Uterus (tissue), 2 donors: ENCODE data around the gene DRD2.

Experiments
- POLR2A ChIP-seq, 2 donors: fragments of 450-650 bp; IDR thresholded peaks; one replicate each; pipeline ENCODE4 v1.6.1; 2016; ENCODE audit warnings: antibody characterized with exemption in 2 of 2, mild to moderate bottlenecking in 1 of 2, moderate library complexity in 1 of 2
- TF ChIP-seq, protein P1 (sequence below), 4 experiments: fragments of 200-600 bp in 2 of 4; fragments of 450-650 bp in 2 of 4; sonication (generic) in 2 of 4; IDR thresholded peaks; one replicate each; pipeline ENCODE4 v1.5.1; 2016 to 2019; ENCODE audit warnings: antibody characterized with exemption in 4 of 4, mild to moderate bottlenecking in 2 of 4, moderate library complexity in 1 of 4

DNA sequence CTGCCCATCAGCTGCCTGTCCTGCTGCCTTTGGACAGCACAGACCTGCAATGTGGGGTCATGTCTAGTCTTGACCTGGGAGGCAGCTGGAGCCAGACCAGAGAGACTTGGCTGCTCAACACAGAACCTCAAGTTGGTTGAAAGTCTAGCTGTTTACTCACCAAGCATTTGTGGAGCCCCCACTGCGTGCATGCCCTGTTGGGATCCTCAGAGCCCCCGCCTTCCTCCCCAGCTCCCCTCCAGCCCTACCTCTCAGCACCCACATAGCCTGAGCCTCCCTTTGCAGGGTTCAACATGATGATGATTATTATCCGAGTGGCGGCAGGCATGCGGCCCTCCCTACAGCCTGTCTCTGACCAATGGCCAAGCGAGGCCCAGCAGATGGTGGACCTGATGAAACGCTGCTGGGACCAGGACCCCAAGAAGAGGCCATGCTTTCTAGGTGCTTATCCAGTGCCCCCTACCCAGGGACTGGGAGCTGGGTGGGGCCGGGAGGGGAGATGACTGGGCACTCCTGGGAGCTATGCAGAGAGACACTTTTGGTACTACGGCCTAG, 79.3 kb downstream of the DRD2 start:
- TF ChIP-seq, protein P1, sequence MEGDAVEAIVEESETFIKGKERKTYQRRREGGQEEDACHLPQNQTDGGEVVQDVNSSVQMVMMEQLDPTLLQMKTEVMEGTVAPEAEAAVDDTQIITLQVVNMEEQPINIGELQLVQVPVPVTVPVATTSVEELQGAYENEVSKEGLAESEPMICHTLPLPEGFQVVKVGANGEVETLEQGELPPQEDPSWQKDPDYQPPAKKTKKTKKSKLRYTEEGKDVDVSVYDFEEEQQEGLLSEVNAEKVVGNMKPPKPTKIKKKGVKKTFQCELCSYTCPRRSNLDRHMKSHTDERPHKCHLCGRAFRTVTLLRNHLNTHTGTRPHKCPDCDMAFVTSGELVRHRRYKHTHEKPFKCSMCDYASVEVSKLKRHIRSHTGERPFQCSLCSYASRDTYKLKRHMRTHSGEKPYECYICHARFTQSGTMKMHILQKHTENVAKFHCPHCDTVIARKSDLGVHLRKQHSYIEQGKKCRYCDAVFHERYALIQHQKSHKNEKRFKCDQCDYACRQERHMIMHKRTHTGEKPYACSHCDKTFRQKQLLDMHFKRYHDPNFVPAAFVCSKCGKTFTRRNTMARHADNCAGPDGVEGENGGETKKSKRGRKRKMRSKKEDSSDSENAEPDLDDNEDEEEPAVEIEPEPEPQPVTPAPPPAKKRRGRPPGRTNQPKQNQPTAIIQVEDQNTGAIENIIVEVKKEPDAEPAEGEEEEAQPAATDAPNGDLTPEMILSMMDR (IDR thresholded peaks at IDR 0.05) = no peak
- no peak for TF ChIP-seq POLR2A (IDR thresholded peaks at IDR 0.05)
